Measurements from ENCODE around the gene SH3BGRL2.

SH3BGRL2 gene

DNA sequence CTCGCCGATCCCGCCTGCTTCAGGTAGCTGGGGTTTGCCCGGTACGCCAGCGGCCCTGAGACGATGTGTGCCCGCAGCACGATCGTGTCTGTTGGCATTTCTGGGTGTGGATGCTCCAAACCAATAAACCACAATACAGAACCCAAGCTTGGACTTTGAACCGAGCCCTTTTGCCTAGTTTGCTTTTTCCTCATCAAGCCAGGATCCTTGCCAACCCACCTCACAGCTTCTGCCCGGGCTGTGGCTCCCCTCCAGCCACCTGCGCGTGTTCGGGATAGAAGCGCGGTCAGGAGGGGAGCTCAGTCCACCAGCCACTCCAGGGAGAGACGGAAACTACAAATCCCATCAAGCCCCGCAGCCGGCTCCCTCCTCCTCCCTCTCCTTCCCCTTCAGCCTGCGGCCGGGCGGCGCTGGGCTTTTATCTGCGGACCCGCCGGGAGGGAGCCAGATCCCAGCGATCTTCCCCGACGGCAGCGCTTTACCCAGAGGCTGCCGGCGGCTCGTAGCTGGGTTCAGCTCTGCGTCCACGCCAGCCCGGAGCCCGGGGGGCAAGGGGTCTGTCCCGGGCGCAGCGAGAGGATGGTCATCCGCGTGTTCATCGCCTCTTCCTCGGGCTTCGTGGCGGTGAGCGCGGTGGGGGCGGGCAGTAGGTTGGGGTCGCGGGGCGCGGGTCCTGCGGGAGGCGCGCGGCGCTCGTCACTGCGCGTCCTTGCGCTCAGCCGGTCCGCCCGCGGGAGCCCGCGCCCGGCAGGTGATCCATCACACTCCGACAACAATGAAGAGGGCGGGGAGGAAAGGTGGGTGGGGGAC is at the start of gene SH3BGRL2:
Gene SH3BGRL2, plus strand, starts transcription at position 447 of the 810 bp plus-strand sequence. Its CDS starts 133 bp downstream, at position 580.
- peak in 1 of 3 donors; percentile 13 for DNase-seq (ENCODE audit: low read depth in 2 of 3, low spot score in 1 of 3)

DNA sequence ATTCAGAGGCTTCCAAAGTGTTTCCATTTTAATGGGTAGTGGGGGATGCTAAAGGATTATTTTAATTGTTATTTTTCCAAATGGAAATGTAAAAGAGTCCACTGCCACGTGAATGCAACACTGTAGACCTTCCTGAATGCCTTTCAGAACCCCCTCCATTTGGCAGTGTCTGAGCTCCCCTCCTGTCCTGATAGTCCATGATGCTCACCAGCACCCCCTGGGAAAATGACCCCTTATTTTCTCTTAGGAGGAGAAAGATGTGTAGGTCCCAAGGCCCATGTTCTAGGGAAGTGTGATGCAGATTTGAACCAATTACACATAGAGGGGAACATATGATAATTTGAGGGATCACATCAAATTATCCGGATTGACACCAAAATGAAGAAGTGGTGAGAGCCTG is 46.8 kb upstream of the SH3BGRL2 start:
- no peak for DNase-seq (ENCODE audit: low read depth in 2 of 3, low spot score in 1 of 3)

DNA sequence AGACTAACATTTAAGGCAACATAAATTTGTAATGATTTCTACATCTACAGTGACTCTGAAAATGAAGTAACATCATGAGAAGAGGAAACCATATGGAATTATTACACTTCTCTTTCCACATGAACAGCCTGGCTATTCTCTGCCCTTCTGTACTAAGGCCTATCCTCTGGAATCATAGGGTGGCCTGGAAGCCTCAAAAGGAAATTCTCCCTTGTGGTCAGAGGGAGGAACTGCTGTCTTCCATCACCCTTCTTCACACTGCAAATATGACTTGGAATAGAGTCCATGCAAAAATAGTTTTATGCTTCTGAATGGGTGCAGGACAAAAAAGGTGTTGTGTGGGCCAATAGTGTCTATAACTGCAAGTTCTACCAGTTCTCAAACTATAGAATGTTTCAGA is 44.6 kb upstream of the SH3BGRL2 start:
- DNase-seq (ENCODE audit: low read depth in 2 of 3, low spot score in 1 of 3): no peak

DNA sequence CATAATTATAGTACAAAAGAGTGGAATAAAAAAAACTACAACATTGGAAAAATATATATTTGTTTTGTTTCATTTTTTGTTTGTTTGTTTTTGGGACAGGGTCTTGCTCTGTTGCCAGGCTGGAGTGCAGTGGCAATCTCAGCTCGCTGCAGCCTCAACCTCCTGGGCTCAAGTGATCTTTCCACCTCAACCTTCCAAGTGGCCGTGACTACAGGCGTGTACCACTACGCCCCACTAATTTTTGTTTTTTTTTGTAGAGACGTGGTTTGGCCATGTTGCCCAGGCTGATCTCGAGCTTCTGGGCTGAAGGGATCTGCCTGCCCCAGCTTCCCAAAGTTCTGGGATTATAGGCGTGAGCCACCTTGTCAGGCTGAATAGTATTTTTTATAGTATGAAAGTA is 41.4 kb upstream of the SH3BGRL2 start:
- no peak for DNase-seq (ENCODE audit: low read depth in 2 of 3, low spot score in 1 of 3)

DNA sequence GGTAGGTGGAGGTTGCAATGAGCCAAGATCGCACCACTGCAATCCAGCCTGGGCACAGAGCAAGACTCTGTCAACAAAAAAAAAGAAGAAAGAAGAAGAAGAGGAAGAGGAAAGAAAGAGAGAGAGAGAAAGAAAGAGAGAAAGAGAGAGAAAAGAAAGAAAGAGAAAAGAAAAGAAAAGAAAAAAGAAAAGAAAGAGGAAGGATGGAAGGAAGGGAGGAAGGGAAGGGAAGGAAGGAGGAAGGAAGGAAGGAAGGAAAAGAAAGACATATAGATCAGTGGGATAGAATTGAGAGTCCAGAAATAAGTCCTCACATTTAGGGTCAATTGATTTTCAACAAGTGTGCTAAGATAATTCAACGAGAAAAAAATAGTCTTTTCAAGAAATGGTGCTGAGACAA is 34.0 kb upstream of the SH3BGRL2 start:
- DNase-seq (ENCODE audit: low read depth in 2 of 3, low spot score in 1 of 3): no peak

DNA sequence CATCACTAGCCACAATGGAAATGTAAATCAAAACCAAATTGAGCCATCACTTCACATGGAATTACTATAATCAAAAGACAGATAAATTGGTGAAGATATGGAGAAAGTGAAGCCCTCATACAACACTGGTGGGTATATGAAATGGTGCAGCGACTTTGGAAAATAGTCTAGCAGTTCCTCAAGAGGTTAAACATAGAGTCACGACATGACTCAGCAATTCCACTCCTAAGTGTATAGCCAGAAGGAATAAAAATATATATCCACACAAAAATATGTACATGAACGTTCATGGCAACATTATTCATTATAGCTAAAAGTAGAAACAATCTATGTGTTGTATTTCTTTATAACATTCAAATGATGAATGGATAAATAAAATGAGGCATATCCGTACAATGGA is 33.1 kb upstream of the SH3BGRL2 start:
- DNase-seq (ENCODE audit: low read depth in 2 of 3, low spot score in 1 of 3): no peak

DNA sequence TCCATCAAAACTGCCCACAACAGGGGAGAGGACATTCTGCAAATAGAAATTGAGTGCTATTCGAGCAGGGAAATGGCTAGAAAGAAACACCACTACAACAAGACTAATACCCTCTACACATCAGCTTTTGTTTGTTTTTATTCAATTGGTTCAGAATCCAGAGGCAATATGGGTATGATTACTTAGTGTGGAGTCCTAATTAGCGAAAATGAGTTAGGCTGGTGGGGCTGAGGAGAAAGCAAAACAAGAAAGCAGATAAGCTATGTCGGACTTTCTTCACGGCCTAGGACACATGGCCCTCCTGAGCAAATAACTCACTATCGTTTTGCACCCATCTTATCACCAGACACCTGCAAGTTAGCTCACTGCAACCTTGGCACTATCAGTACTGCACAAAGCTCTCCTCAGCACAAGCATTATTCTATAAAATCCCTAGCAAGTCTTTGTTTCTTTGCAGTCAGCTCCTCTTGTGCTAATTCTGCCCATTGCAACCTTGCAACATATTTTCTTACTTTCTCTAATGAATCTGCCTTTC is 31.3 kb upstream of the SH3BGRL2 start:
- no peak for DNase-seq (ENCODE audit: low read depth in 2 of 3, low spot score in 1 of 3)

DNA sequence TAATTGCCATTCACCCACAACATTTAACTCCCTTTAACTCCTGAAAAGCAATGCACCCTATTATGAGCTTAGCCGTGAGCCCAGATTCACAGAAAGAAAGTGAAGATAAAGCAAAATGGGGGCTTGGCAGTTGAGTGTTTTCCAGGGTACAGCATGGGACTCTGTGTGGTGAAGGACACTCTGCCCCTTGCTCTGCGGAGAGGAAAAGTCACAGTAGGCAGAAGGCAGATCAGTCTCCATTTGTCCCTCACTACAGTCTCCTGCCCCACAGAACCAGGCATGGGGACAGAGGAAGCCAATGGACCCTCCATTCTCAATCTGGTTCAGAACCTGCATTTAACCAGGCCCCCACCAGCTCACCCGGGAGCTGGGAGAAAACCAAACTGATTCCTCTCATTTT is 30.8 kb upstream of the SH3BGRL2 start:
- no peak for DNase-seq (ENCODE audit: low read depth in 2 of 3, low spot score in 1 of 3)

DNA sequence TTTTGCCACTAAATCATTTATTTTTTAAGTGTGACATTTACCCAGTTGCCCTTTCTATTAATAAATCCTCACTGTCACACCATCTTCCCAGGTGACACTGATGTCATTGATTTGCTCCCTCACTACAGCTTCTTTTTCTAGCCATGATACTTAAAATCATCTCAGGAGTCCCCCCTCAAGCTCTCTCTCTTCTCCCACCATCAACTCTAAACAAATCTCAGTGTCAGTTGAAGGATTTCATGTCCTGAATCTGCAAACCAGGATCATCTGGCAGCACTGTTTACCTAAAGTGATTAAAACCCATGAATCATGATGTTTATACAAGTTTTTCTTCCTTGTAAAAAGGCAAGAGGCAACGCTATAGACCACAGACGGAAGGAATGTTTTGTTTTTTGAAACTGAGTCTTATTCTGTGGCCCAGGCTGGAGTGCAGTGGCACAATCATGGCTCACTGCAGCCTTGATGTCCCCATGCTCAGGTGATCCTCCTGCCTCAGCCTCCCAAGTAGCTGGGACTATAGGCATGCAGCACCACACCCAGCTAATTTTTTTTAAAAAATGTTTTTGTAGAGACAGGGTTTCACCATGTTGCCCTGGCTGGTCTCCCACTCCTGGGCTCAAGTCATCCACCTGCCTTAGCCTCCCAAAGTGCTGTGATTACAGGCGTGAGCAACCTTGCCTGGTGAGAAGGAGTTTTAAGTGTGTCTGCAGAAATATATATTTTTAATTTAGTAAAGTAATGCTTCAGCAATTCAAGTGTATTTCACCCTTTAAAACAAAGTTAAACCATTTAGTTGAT is 30.1 kb upstream of the SH3BGRL2 start:
- no peak for DNase-seq (ENCODE audit: low read depth in 2 of 3, low spot score in 1 of 3)

DNA sequence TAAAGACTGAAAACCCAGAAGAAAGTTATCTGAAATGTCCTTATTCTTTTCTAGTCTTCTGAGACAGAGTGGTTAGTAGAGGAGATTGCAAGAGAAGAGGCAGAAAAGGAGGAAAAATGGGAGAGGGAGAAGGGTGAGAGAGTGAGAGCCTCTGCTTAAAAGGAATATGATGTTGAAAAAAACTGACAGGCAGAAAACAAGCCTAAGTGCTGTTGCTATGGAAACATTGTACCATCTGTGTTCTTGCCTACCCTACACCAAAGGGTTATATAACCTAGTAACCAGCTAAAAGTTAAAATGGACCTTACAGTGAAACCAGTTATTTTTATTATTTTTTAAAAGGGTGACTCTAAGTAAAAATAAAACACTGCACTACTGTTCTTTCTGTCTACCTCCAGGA is 28.3 kb upstream of the SH3BGRL2 start:
- no peak for DNase-seq (ENCODE audit: low read depth in 2 of 3, low spot score in 1 of 3)

DNA sequence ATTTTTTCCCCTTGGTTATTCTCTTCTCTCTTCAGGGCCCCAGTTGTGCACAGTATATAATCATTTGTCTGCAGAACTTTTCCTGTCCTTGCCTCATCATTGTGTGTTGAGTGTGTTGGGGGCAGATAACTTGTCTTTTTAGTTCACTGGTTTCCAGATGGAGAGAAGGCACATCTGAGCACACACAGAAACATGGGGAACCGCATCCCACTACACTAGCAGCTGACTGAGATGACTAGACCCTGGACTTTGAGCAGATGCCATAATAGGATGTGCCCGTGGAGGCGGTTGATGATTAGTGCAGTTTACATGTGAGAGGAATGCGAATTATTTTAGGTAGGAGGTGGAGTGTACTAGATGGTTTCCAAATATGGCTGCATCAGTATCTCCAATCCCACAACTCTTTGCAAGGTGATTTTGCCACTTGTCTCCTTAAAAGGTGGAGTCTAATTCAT is 26.5 kb upstream of the SH3BGRL2 start:
- no peak for DNase-seq (ENCODE audit: low read depth in 2 of 3, low spot score in 1 of 3)

DNA sequence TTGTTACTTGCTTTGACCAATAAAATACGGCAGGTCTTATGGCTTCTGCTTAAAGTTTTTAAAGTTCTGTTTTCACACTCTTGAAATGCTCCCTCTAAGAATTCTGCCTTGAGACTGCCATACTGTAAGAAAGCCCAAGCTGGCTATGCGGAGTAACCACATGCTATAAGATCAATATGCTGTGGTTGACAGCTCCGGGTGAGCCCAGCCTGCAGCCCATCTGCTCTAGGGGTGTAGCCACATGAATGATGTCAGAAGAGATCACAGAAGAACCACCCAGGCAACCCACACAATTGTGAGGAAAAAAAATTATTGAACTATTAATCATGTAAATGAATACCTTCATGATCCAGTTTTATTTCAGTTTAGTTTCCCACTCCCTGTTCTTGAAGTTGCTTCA is 26.1 kb upstream of the SH3BGRL2 start:
- no peak for DNase-seq (ENCODE audit: low read depth in 2 of 3, low spot score in 1 of 3)

DNA sequence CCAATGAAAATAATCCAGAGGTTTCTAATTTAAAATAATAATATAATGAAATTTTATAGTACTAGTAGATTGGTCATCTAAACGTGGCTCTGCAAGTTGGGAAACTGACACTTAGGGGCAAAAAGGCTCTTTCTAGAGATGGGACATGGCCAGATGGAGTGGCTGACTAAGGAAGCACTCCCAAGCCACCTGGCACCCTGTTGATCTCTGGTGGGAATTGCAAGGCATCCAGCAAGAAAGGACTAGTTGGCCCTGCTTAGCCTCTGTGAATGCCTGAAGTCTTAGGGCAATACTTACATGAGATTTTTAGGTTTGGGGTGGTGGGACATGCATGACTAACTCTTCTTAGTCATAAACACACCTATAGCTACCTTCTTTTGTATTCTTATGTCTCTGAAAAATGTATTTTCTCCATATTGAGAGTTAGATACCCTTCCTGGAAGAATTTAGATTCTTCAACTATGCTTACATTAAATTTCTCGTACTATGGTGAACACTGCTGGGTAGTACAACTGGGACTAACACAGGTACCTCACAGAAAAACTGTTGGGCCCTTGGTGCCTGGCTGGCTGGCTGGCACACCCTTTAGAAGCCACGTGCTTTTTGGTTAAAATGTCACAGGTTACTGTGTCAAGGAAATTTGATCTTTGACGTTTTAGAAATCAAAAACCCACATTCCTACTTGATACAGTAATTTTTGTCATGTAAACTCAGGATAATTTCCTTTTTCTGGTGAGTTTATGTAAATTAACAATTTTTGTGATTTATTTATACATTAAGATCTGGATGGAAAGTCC is 25.0 kb upstream of the SH3BGRL2 start:
- DNase-seq (ENCODE audit: low read depth in 2 of 3, low spot score in 1 of 3): no peak

DNA sequence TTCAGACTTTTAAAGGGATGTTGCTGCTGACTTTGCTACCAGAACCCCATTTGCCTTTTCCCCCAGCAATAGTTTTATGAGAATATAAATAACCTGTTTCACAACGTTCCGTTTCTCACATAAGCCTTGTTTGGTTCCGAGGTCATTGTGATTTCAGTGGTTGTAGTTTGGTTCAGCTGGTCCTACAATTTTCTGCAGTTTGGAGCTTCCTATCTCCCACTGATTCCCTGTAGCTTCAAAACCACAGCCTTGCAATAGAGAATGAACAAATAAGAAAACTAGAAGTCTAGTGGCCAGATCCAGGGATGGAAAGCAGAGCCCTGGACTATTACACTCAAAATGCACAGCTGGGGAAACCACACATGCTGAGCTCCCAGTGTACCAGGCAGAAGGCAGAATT is 24.1 kb upstream of the SH3BGRL2 start:
- DNase-seq (ENCODE audit: low read depth in 2 of 3, low spot score in 1 of 3): no peak

DNA sequence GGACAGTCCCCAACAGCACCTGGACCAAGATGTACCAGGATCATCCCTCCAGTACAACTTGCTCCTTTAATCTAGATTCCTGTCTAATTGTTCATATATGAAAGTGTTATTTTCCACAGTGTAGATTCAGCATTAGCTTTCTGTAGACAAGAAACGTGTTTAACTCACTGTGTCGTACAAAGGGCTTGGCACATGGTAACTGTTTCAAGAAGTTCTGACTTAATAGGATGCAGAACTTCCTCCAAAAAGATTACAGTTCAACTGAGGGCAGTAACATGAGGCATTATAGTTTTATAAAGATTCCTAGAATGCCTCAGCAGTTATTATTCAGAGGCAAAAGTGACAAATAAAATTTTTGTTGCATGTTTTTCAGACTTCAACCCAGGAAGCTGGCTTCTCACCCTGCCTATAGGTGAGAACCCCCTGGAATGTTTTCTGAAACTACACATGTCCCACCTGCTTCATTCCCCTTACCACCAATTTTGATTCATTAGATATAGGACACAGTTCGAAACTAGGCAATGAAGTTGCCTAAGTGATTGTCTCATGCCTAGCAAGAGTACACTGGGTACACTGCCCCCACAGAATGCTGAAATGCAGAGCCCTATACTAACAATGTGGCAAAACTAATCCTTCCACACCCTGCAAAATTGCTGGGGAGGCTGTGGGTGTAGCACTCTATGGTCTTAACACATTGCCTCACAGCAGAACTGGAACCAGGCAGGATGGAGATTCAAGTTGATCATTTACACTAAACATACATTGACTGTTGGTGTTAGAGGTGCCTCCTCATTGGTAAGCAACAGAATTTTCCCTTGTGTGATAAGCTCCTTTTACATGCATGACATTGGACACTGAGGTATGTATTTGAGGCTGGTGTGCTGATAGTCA is 22.6 kb upstream of the SH3BGRL2 start:
- no peak for DNase-seq (ENCODE audit: low read depth in 2 of 3, low spot score in 1 of 3)

DNA sequence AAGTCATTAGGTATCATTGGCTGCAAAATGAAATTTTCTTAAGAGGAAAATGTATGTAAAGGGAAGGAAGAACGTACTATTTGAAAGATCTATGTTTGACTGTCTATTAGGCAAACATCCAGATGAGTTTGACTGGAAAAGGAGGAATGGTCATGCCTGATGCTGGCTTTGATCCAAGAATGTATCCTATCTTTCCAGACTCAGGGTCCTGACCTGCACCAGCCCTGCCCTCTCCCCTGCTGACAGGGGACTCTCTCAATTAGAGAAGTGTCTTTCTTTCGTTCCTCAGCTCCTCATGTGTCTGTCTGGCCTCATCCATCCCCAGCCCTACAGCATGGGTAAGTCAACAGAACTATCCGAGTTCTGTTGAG is 21.9 kb upstream of the SH3BGRL2 start:
- no peak for DNase-seq (ENCODE audit: low read depth in 2 of 3, low spot score in 1 of 3)

DNA sequence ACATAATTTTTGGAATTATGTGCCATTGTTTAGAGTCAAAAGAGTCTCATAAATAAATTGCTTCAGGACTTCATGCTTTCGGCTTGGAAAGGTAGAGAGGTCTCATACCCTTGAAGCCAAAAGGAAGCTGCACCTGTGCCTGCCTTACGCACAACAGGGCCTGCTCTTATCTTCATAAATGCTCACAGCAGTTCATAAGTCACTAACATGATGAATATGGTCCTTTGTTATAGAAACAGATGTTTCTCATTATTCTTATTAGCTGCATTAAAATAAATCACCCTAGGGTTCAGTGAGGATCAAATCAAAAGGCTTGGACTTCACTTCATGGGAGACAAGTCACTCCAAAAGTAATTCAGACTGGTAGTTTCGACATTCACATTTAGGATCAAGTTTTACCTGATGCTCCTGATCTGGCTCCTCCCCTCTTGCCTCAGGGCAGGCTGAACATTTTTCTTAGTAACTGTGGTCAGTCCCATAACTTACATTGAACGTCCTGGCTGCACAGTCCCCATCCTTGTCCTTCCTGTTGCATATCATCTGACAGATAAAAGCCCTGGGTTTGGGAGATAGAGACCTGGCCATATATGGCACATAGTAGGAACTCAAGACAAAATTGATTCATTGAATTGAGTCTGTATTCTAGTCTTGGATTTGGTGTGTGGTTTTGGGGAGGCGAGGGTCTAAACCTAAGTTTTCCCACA is 20.7 kb upstream of the SH3BGRL2 start:
- no peak for DNase-seq (ENCODE audit: low read depth in 2 of 3, low spot score in 1 of 3)

DNA sequence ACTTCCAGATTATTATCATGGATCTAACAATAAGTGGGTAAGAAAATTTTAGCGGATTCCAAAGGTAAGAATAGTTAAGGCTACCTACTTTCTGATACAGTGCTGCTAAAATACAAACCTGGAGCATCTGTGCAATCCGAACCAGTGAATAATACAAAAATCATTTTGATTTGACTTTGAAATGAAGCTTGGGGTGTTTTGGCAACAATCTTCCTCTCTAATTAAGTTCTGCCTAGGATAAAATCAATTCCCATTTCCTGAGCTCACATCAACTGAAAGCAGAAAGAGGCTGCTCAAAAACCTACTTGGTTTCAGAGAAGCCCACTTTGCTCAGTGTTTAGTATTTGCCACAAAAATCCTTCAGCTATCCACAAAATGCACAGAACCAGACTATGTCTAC is 18.7 kb upstream of the SH3BGRL2 start:
- no peak for DNase-seq (ENCODE audit: low read depth in 2 of 3, low spot score in 1 of 3)

DNA sequence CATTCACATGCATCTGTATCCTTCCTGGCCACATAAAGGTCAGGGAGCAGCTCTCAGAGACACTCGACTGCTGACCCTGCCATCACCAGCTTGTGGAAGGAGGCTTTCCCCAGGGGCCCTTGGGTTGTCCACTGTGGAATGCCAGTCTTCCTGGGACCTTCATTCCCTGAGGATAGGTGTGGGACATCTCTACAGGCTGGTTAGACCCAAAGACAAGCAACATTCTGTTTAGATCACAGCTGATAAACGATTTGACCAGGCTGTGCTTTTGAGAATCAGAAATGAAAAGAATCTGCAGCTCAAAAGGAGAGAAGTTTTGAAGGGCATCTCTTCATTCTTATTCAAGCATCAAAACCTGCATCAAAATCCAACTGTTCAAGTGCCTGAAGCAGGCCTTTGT is 18.2 kb upstream of the SH3BGRL2 start:
- DNase-seq (ENCODE audit: low read depth in 2 of 3, low spot score in 1 of 3): no peak

DNA sequence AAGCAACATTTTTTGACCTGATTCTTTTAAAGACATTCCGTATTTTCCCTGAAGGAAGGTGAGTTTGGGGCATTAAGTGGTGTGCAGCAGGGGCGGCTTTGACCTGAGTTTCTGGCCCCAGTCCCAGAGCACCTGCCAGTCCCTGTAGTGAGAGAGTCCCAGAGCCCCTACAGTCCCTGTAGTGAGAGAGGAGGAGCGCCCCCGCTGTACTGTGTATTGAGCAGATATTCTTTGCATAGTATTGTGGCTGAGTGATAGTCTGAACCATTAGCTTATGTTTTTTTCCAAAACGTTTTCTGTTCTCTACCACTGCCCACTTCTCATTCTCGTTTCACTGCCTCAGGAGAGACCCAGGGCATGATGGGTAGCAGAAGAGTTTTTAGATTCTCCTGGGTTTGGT is 17.2 kb upstream of the SH3BGRL2 start:
- no peak for DNase-seq (ENCODE audit: low read depth in 2 of 3, low spot score in 1 of 3)
